A549 (cell line): ENCODE data around the gene DAZAP1.

Experiments
- BHLHE40 ChIP-seq: IDR thresholded peaks from 2 replicates; pipeline ENCODE4 v1.6.1; 2012; ENCODE audit warnings: low read depth, low read length, inconsistent platforms
- POLR2A ChIP-seq: IDR thresholded peaks from 2 replicates; pipeline ENCODE4 v1.6.1; 2012; ENCODE audit warnings: mild to moderate bottlenecking, low read length
- RAD21 ChIP-seq, 2 experiments: fragments of >200 bp in 1 of 2; sonication (Bioruptor Twin) in 1 of 2; formaldehyde crosslinking in 1 of 2; IDR thresholded peaks in 1 of 2; conservative IDR thresholded peaks in 1 of 2; 2 replicates in 1 of 2; 3 replicates in 1 of 2; pipeline ENCODE4 v1.6.1; 2012 to 2018; ENCODE audit warnings: inconsistent platforms in 1 of 2
- RFX5 ChIP-seq: fragments of 450-650 bp; IDR thresholded peaks from 2 replicates; pipeline ENCODE4 v1.7.1; 2014; ENCODE audit warnings: antibody characterized with exemption, mild to moderate bottlenecking, moderate library complexity
- TF ChIP-seq, protein P1 (sequence below): fragments of >200 bp; sonication (Bioruptor Twin); formaldehyde crosslinking; IDR thresholded peaks from 3 replicates; pipeline ENCODE4 v1.5.1; 2016

DNA sequence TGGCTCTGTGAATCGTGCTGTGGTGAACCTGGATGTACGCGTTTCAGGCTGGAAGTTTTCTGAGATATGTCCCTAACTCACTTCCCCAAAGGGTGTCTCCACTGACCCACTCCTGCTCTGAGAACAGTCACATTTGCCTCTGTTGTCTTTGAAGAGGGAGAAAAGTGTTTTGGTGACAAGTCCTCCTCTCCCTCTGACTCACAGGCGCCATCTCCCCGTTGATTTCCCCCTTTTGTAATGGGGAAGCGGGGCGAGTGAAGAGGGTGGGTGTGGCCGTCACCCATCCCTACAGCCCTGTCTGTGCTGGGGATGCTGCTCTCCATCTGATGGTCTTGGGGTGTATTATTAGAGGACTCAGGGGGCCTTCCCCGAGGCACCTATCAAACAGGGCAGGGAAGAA is 52.1 kb downstream of the DAZAP1 start:
- TF ChIP-seq POLR2A (no peak), RAD21 (conservative IDR thresholded peaks at IDR 0.05 in 1 of 2, IDR thresholded peaks at IDR 0.05 in 1 of 2) (no peak), RFX5 (no peak), BHLHE40 (no peak)
- TF ChIP-seq, protein P1, sequence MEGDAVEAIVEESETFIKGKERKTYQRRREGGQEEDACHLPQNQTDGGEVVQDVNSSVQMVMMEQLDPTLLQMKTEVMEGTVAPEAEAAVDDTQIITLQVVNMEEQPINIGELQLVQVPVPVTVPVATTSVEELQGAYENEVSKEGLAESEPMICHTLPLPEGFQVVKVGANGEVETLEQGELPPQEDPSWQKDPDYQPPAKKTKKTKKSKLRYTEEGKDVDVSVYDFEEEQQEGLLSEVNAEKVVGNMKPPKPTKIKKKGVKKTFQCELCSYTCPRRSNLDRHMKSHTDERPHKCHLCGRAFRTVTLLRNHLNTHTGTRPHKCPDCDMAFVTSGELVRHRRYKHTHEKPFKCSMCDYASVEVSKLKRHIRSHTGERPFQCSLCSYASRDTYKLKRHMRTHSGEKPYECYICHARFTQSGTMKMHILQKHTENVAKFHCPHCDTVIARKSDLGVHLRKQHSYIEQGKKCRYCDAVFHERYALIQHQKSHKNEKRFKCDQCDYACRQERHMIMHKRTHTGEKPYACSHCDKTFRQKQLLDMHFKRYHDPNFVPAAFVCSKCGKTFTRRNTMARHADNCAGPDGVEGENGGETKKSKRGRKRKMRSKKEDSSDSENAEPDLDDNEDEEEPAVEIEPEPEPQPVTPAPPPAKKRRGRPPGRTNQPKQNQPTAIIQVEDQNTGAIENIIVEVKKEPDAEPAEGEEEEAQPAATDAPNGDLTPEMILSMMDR: no peak
